ENCODE data around the gene ZMIZ1. TPM values are rescaled to one million over a fixed set of nuclear protein-coding genes. Genes with fewer than 3 reads are reported as not detected.

The ZMIZ1 gene
- polyA plus RNA-seq, 1 donor from 2014 or later: 26.8 TPM

DNA sequence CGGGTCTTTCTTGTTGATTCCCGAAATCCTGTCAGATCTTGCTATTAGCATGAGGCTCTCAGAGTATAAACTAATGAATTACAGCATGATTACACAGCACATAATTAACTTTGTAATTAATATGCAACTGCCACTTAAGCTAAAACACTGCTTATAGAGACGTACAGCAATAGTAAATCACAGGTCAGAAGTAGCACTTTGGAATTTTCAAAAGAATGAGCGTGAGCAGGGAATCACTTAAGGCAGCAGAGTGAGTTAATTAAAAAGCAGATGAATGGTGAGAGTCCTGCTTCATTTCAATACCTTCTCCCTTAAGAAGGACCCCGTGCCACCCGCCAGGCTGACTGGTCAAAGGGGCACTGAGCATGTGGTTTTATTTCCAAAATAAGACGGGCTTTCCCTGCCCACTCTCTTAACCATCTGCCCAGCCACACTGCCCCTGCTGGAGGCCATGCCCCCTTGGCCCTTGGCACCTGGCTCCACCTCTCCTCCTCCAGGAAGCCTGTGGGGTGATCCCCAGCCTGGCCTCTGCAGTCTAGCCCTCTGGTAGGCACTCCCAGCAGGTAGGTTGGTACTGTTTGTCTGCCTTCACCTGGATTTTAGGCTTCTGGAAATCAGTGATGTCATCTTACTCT, 117.8 kb downstream of the ZMIZ1 start:
- Histone ChIP-seq H3K9me3 (ENCODE audit: low read length) (no peaks in the 10 kb centered on the region), H3K9ac (ENCODE audit: low read length) (no peak overlapping the region), H4K20me1 (ENCODE audit: insufficient read depth) (no peaks in the 10 kb centered on the region), H3K79me2 (replicated peaks; ENCODE audit: insufficient read depth, low read length) (peaks cover 18% of the 10 kb centered on the region), H3K9me2 (ENCODE audit: insufficient read depth, low read length) (no peaks in the 10 kb centered on the region), H3K36me3 (ENCODE audit: insufficient read depth, low read length) (no peaks in the 10 kb centered on the region), H3K27me3 (ENCODE audit: insufficient read depth, low read depth, low read length) (no peaks in the 10 kb centered on the region), H3K27ac (ENCODE audit: low read length) (no peak overlapping the region), H3K4me3 (ENCODE audit: low read length) (no peak overlapping the region), H3F3A (ENCODE audit: insufficient read depth, low read length, poor library complexity, severe bottlenecking) (no peaks in the 10 kb centered on the region), H3K4me2 (ENCODE audit: low read length) (no peak overlapping the region), H2AFZ (ENCODE audit: low read depth, low read length) (no peak overlapping the region)
- TF ChIP-seq MXI1 (conservative IDR thresholded peaks at IDR 0.05; ENCODE audit: poor library complexity, severe bottlenecking): no peak
- no peak for TF ChIP-seq POLR2AphosphoS5 (IDR thresholded peaks at IDR 0.05)
- TF ChIP-seq RAD21 (conservative IDR thresholded peaks at IDR 0.05): no peak
- no peak for TF ChIP-seq TAF1 (IDR thresholded peaks at IDR 0.05; ENCODE audit: low read depth)
- no peak for TF ChIP-seq EP300 (conservative IDR thresholded peaks at IDR 0.05; ENCODE audit: poor library complexity, severe bottlenecking)
- no peak for TF ChIP-seq SMC3 (conservative IDR thresholded peaks at IDR 0.05; ENCODE audit: poor library complexity)
- TF ChIP-seq, protein P1, sequence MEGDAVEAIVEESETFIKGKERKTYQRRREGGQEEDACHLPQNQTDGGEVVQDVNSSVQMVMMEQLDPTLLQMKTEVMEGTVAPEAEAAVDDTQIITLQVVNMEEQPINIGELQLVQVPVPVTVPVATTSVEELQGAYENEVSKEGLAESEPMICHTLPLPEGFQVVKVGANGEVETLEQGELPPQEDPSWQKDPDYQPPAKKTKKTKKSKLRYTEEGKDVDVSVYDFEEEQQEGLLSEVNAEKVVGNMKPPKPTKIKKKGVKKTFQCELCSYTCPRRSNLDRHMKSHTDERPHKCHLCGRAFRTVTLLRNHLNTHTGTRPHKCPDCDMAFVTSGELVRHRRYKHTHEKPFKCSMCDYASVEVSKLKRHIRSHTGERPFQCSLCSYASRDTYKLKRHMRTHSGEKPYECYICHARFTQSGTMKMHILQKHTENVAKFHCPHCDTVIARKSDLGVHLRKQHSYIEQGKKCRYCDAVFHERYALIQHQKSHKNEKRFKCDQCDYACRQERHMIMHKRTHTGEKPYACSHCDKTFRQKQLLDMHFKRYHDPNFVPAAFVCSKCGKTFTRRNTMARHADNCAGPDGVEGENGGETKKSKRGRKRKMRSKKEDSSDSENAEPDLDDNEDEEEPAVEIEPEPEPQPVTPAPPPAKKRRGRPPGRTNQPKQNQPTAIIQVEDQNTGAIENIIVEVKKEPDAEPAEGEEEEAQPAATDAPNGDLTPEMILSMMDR (IDR thresholded peaks at IDR 0.05; ENCODE audit: poor library complexity, severe bottlenecking): no peak
- no peak for TF ChIP-seq EZH2 (IDR thresholded peaks at IDR 0.05; ENCODE audit: borderline replicate concordance, insufficient read depth, low read length, poor library complexity, severe bottlenecking)
- TF ChIP-seq, protein P2, sequence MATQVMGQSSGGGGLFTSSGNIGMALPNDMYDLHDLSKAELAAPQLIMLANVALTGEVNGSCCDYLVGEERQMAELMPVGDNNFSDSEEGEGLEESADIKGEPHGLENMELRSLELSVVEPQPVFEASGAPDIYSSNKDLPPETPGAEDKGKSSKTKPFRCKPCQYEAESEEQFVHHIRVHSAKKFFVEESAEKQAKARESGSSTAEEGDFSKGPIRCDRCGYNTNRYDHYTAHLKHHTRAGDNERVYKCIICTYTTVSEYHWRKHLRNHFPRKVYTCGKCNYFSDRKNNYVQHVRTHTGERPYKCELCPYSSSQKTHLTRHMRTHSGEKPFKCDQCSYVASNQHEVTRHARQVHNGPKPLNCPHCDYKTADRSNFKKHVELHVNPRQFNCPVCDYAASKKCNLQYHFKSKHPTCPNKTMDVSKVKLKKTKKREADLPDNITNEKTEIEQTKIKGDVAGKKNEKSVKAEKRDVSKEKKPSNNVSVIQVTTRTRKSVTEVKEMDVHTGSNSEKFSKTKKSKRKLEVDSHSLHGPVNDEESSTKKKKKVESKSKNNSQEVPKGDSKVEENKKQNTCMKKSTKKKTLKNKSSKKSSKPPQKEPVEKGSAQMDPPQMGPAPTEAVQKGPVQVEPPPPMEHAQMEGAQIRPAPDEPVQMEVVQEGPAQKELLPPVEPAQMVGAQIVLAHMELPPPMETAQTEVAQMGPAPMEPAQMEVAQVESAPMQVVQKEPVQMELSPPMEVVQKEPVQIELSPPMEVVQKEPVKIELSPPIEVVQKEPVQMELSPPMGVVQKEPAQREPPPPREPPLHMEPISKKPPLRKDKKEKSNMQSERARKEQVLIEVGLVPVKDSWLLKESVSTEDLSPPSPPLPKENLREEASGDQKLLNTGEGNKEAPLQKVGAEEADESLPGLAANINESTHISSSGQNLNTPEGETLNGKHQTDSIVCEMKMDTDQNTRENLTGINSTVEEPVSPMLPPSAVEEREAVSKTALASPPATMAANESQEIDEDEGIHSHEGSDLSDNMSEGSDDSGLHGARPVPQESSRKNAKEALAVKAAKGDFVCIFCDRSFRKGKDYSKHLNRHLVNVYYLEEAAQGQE (IDR thresholded peaks at IDR 0.05; ENCODE audit: borderline replicate concordance): no peak

DNA sequence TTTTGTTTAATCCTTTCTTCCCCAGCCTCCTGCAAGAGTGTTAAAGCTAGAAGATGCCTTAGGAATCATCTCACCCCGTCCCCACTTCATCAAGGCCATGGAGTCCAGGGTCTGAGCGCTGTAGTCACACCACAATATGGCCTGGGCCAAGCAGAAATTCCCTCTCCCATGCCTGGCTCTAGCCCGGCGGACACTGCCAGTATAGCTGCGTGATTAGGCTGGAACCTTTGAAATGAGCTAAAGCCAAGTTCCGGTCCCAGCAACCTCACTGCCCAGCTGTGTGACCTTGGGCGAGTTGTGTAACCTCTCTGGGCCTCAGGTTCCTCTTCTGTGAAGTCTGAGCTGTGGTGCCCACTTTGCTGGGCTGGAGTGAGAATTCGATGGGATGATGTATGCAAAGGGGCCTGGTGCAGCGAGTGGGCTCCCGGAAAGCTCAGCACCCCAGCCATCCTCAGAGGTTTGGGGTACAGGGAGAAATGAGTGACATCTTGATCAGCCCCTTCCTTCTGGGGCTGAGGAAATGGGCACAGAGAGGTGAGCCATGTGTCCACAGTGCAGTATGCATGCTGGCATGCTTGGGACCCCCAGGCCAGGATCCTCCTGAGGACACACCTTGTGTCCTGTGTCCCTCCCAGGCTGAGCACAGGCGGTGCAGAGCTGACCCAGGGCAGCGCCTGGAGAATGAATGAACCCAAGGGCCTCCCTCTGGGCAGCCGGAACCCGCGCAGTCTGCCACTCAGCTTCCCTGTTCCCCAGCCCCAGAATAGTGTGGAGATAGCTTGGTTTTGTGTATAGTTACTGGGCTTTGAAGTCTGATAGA, 118.6 kb downstream of the ZMIZ1 start:
- Histone ChIP-seq H3K4me3 (ENCODE audit: low read length) (no peak overlapping the region), H3K4me2 (ENCODE audit: low read length) (no peak overlapping the region), H3K9me3 (ENCODE audit: low read length) (no peaks in the 10 kb centered on the region), H3K27ac (ENCODE audit: low read length) (no peak overlapping the region), H2AFZ (ENCODE audit: low read depth, low read length) (no peak overlapping the region), H3K36me3 (ENCODE audit: insufficient read depth, low read length) (no peaks in the 10 kb centered on the region), H3K27me3 (ENCODE audit: insufficient read depth, low read depth, low read length) (no peaks in the 10 kb centered on the region), H3K9ac (ENCODE audit: low read length) (no peak overlapping the region), H4K20me1 (ENCODE audit: insufficient read depth) (no peaks in the 10 kb centered on the region), H3K9me2 (ENCODE audit: insufficient read depth, low read length) (no peaks in the 10 kb centered on the region), H3K79me2 (replicated peaks; ENCODE audit: insufficient read depth, low read length) (peaks cover 14% of the 10 kb centered on the region), H3F3A (ENCODE audit: insufficient read depth, low read length, poor library complexity, severe bottlenecking) (no peaks in the 10 kb centered on the region)
- TF ChIP-seq POLR2AphosphoS5 (IDR thresholded peaks at IDR 0.05) (no peak), EP300 (conservative IDR thresholded peaks at IDR 0.05; ENCODE audit: poor library complexity, severe bottlenecking) (no peak), MXI1 (conservative IDR thresholded peaks at IDR 0.05; ENCODE audit: poor library complexity, severe bottlenecking) (no peak), EZH2 (IDR thresholded peaks at IDR 0.05; ENCODE audit: borderline replicate concordance, insufficient read depth, low read length, poor library complexity, severe bottlenecking) (no peak), RAD21 (conservative IDR thresholded peaks at IDR 0.05) (no peak), TAF1 (IDR thresholded peaks at IDR 0.05; ENCODE audit: low read depth) (no peak)
